Measurements from ENCODE around the gene BDKRB1. TPM values are rescaled to one million over a fixed set of nuclear protein-coding genes. Genes with fewer than 3 reads are reported as not detected.

Gene BDKRB1
- total and polyA plus RNA-seq, 2 donors (not counting 3 experiments of a cell fraction or from before 2014, with no cell fraction given): not detected

DNA sequence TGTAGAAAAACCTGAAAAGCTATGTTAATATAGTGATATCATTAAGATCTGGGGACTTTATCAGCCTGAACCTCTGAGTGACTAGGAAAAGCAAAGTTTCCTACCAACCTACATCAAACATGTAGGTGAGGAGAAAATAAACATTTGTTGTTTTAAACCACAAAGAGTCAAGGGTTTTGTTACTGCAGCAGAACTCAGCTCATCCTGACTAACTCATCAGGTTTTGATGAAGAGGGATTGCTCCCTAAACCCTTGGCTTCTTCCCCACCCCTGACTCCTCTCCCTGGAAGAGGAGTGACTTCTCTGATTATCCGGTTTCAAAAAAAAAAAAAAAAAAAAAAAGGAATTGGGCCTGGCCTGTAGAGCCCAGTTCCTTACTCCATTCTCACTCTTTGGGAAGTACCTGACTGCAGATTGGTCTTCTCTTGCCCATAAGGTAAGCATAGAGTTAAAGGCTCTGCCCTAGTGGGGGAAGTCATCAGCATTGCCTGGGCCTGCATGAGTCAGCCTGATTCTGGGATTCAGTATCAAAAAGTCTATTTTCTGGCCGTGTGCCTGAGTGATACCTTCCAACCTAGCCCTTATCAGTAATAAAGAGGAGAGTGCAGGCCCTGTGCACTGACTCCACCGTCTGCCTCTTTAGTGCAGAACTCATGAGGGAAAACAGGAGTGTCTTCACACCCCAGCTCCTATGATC, 16.9 kb downstream of the BDKRB1 start:
- no peak for TF ChIP-seq GATA2 (IDR thresholded peaks at IDR 0.05; ENCODE audit: insufficient read depth, insufficient read length, low read depth, low read length)
- no peak for TF ChIP-seq FOS (IDR thresholded peaks at IDR 0.05; ENCODE audit: borderline replicate concordance, insufficient read depth, low read length)
- TF ChIP-seq JUN (IDR thresholded peaks at IDR 0.05; ENCODE audit: borderline replicate concordance, insufficient read depth, insufficient read length, low read depth): no peak
- TF ChIP-seq, protein P1, sequence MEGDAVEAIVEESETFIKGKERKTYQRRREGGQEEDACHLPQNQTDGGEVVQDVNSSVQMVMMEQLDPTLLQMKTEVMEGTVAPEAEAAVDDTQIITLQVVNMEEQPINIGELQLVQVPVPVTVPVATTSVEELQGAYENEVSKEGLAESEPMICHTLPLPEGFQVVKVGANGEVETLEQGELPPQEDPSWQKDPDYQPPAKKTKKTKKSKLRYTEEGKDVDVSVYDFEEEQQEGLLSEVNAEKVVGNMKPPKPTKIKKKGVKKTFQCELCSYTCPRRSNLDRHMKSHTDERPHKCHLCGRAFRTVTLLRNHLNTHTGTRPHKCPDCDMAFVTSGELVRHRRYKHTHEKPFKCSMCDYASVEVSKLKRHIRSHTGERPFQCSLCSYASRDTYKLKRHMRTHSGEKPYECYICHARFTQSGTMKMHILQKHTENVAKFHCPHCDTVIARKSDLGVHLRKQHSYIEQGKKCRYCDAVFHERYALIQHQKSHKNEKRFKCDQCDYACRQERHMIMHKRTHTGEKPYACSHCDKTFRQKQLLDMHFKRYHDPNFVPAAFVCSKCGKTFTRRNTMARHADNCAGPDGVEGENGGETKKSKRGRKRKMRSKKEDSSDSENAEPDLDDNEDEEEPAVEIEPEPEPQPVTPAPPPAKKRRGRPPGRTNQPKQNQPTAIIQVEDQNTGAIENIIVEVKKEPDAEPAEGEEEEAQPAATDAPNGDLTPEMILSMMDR (IDR thresholded peaks at IDR 0.05; ENCODE audit: extremely low read depth in 1 of 2, insufficient read depth in 1 of 2, low read depth in 1 of 2, low read length in 2 of 2): no peak
- no peak for TF ChIP-seq POLR2AphosphoS5 (IDR thresholded peaks at IDR 0.05; ENCODE audit: insufficient read depth, low read depth, low read length)
- no peak for TF ChIP-seq MYC (IDR thresholded peaks at IDR 0.05; ENCODE audit: low read depth, low read length)
- no peak for TF ChIP-seq EZH2 (IDR thresholded peaks at IDR 0.05; ENCODE audit: borderline replicate concordance, low read depth, low read length, severe bottlenecking)
- TF ChIP-seq, protein P2, sequence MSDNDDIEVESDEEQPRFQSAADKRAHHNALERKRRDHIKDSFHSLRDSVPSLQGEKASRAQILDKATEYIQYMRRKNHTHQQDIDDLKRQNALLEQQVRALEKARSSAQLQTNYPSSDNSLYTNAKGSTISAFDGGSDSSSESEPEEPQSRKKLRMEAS (IDR thresholded peaks at IDR 0.05; ENCODE audit: insufficient read depth, insufficient read length): no peak
- no peak for TF ChIP-seq POLR2A (IDR thresholded peaks at IDR 0.05; ENCODE audit: low read depth, low read length)
- Histone ChIP-seq H3K4me3 (replicated peaks in 1 of 3; ENCODE audit: insufficient read depth in 1 of 3, low read depth in 1 of 3, low read length in 3 of 3) (no peak overlapping the region), H4K20me1 (replicated peaks; ENCODE audit: control insufficient read depth, extremely low read depth, insufficient read depth, low read length) (no peaks in the 10 kb centered on the region), H3K9me3 (replicated peaks; ENCODE audit: control insufficient read depth, insufficient read depth, low read length) (no peaks in the 10 kb centered on the region), H3K4me2 (ENCODE audit: insufficient read depth, low read length) (no peak overlapping the region), H2AFZ (ENCODE audit: low read depth, low read length) (no peak overlapping the region), H3K36me3 (ENCODE audit: control insufficient read depth in 2 of 2, extremely low read depth in 1 of 2, insufficient read depth in 2 of 2, low read length in 2 of 2) (no peaks in the 10 kb centered on the region), H3K9ac (replicated peaks; ENCODE audit: extremely low read depth, insufficient read depth, low read length) (no peak overlapping the region), H3K79me2 (ENCODE audit: control insufficient read depth, insufficient read depth, low read length) (no peaks in the 10 kb centered on the region), H3K27me3 (ENCODE audit: control insufficient read depth in 2 of 2, insufficient read depth in 2 of 2, low read length in 2 of 2) (no peaks in the 10 kb centered on the region), H3K27ac (ENCODE audit: insufficient read depth, low read depth, low read length) (no peak overlapping the region), H3K4me1 (ENCODE audit: control insufficient read depth, extremely low read depth, insufficient read depth, low read length) (no peaks in the 10 kb centered on the region), H3K9me1 (replicated peaks; ENCODE audit: control insufficient read depth, extremely low read depth, insufficient read depth, low read length) (no peaks in the 10 kb centered on the region)
- no TSS peak for BruUV-seq (replicated peaks)
- CTCF ChIA-PET: interaction anchor here (1.0 to 1.2 kb wide), 2 partner anchors 172 to 706 kb away, joined by 3 to 4 read pairs; no protein-coding TSS in a partner anchor
- intact Hi-C loops (cut with micrococcal nuclease) (no loop called here), dilution Hi-C loops (cut with MboI; ENCODE audit: extremely low pct_ligation_motif_present, low sequenced_read_pairs) (no loop called here)
- POLR2A ChIA-PET: no interaction called here
- FAIRE-seq (no peak), DNase-seq (ENCODE audit: low read depth, low spot score) (no peak)
